Spleen (tissue), 11 donors: ENCODE data around the gene HAVCR1. TPM values are rescaled to one million over a fixed set of nuclear protein-coding genes. Genes with fewer than 3 reads are reported as not detected.

ENCODE experiments used
- DNase-seq: peaks from one replicate; pipeline ENCODE4 v3.0.0-alpha.2; 2020
- H3K27ac ChIP-seq, 8 donors: fragments of 200-600 bp; sonication (generic) in 7 of 8; 1 replicate in 4 of 8; 2 replicates in 4 of 8; pipeline versions ENCODE4 v1.5.0 to v1.8.0; 2016 to 2021; ENCODE audit warnings: inconsistent platforms in 4 of 8, mild to moderate bottlenecking in 4 of 8, moderate library complexity in 1 of 8
- H3K27me3 ChIP-seq, 7 donors: fragments of 200-600 bp; sonication (generic) in 6 of 7; replicated peaks in 1 of 7; 1 replicate in 4 of 7; 2 replicates in 3 of 7; pipeline versions ENCODE4 v1.5.0 to v1.8.0; 2016 to 2021; ENCODE audit warnings: inconsistent platforms in 3 of 7, mild to moderate bottlenecking in 1 of 7
- H3K36me3 ChIP-seq, 6 donors: fragments of 200-600 bp; sonication (generic) in 5 of 6; 1 replicate in 4 of 6; 2 replicates in 2 of 6; pipeline versions ENCODE4 v1.5.0 to v1.8.0; 2016 to 2021; ENCODE audit warnings: inconsistent platforms in 2 of 6
- H3K4me1 ChIP-seq, 6 donors: fragments of 200-600 bp; sonication (generic) in 5 of 6; 1 replicate in 3 of 6; 2 replicates in 3 of 6; pipeline versions ENCODE4 v1.5.0 to v1.8.0; 2016 to 2021; ENCODE audit warnings: inconsistent platforms in 3 of 6
- H3K4me3 ChIP-seq, 8 donors: fragments of 200-600 bp; sonication (generic) in 7 of 8; 1 replicate in 4 of 8; 2 replicates in 4 of 8; pipeline versions ENCODE4 v1.5.0 to v1.8.0; 2016 to 2021; ENCODE audit warnings: inconsistent platforms in 4 of 8, mild to moderate bottlenecking in 4 of 8, moderate library complexity in 2 of 8
- H3K9me3 ChIP-seq, 8 donors: fragments of 200-600 bp; sonication (generic) in 7 of 8; 1 replicate in 4 of 8; 2 replicates in 4 of 8; pipeline versions ENCODE4 v1.5.0 to v1.8.0; 2016 to 2021; ENCODE audit warnings: inconsistent platforms in 4 of 8
- CTCF ChIP-seq, 11 experiments: fragments of 200-600 bp in 7 of 11; fragments of 450-650 bp in 4 of 11; sonication (generic) in 4 of 11; IDR thresholded peaks in 8 of 11; conservative IDR thresholded peaks in 3 of 11; 1 replicate in 7 of 11; 2 replicates in 4 of 11; pipeline versions ENCODE4 v1.4.0 to v1.8.0; 2016 to 2021; ENCODE audit warnings: antibody characterized with exemption in 11 of 11, inconsistent platforms in 4 of 11, mild to moderate bottlenecking in 1 of 11
- POLR2A ChIP-seq, 3 donors: fragments of 450-650 bp; IDR thresholded peaks; one replicate each; pipeline ENCODE4 v1.5.1; 2017; ENCODE audit warnings: antibody characterized with exemption in 3 of 3, mild to moderate bottlenecking in 1 of 3
- POLR2AphosphoS5 ChIP-seq, 3 donors: sonication (generic); formaldehyde crosslinking; IDR thresholded peaks; one replicate each; pipeline ENCODE4 v1.5.1; 2017; ENCODE audit warnings: antibody characterized with exemption in 3 of 3
- WGBS, 5 donors: extraction: QIAGEN DNeasy Blood & Tissue Kit in 3 of 5; methylation state at CpG; one replicate each; pipeline versions ENCODE4 v1.1.5 to v1.1.7; 2013 to 2018; 5-methylcytosine and 5-hydroxymethylcytosine counted together
- intact Hi-C: fragments of 100-400 bp; cut with DNase I; formaldehyde crosslinking; loops from one replicate; pipeline ENCODE4 v1.15.0; 2023; ENCODE audit warnings: low total_unique reads
- polyA plus RNA-seq, 3 donors: library from polyadenylated mRNA; stranded (reverse); fragments of 200-250 nt; gene quantifications; one replicate each; pipeline ENCODE4 v1.2.1, GENCODE V29; 2013
- total RNA-seq, 7 donors: library from RNA; depleted of rRNA in 3 of 7; stranded (reverse); fragments of >200 nt in 3 of 7; fragmentation: NEBNext Ultra II Directional in 4 of 7; extraction: Animal tissue kit (Norgen Biotek cat#: 25700) in 4 of 7; gene quantifications; one replicate each; pipeline versions ENCODE4 v1.1.0 to v1.2.1, GENCODE V29; 2016 to 2021
- donor health status: healthy with polysubstance abuse.
- donor health status: DM: no; HTN: no; CAD: no; lungs with moderate emphysema.
- donor health status: DM: no; HTN: no; CAD: no.
- donor health status: Bipolar disorder and iron deficiency.
- donor health status: healthy.
- donor health status: DM: no; HTN: no; CAD: no.
- donor health status: DM: yes; HTN: yes; CAD: no.

Gene HAVCR1
- total and polyA plus RNA-seq, 10 donors, result 0.52 to 1.5 (median 1.0) TPM; not detected in 6

- Histone ChIP-seq H3K4me1 (no peaks in the 10 kb centered on the region), H3K27ac (no peak overlapping the region), H3K4me3 (no peak overlapping the region), H3K27me3 (peaks cover 0 to 6% (median 0%) of the 10 kb centered on the region in 7 donors), H3K36me3 (no peaks in the 10 kb centered on the region), H3K9me3 (no peaks in the 10 kb centered on the region)
- TF ChIP-seq POLR2A (IDR thresholded peaks at IDR 0.05) (no peak), POLR2AphosphoS5 (IDR thresholded peaks at IDR 0.05) (no peak), CTCF (IDR thresholded peaks at IDR 0.05 in 8 of 11, conservative IDR thresholded peaks at IDR 0.05 in 3 of 11) (no peak)
- WGBS, 5 donors, result 45 to 70% (median 67%) methylated on average over 2 of the region's 2 CpGs
- DNase-seq, result no peak
- intact Hi-C loops, result no loop called here
Measured at GRCh38 chr5:157067005-157067404, 8.1 kb upstream of the HAVCR1 start.

- H3K36me3 ChIP-seq, result no peaks in the 10 kb centered on the region
- DNase-seq, result no peak
- no peak overlapping the region for H3K27ac ChIP-seq
- no peak overlapping the region for H3K4me3 ChIP-seq
- TF ChIP-seq CTCF (IDR thresholded peaks at IDR 0.05 in 8 of 11, conservative IDR thresholded peaks at IDR 0.05 in 3 of 11), result no peak
- TF ChIP-seq POLR2AphosphoS5 (IDR thresholded peaks at IDR 0.05), result no peak
- no peak for TF ChIP-seq POLR2A (IDR thresholded peaks at IDR 0.05)
- H3K4me1 ChIP-seq, result no peaks in the 10 kb centered on the region
- intact Hi-C loops, result no loop called here
- H3K27me3 ChIP-seq, result peaks cover 0 to 3% (median 0%) of the 10 kb centered on the region in 7 donors
- 87 to 92% (median 88%) methylated on average over 2 of the region's 2 CpGs for WGBS, 5 donors
- no peaks in the 10 kb centered on the region for H3K9me3 ChIP-seq
Measured at GRCh38 chr5:157066080-157066479, 7.2 kb upstream of the HAVCR1 start.

- no peak for DNase-seq
- no peak overlapping the region for H3K4me3 ChIP-seq
- no peaks in the 10 kb centered on the region for H3K4me1 ChIP-seq
- intact Hi-C loops, result no loop called here
- H3K27me3 ChIP-seq, result no peaks in the 10 kb centered on the region
- H3K27ac ChIP-seq, result no peak overlapping the region
- no peaks in the 10 kb centered on the region for H3K36me3 ChIP-seq
- no peak for TF ChIP-seq POLR2A (IDR thresholded peaks at IDR 0.05)
- TF ChIP-seq POLR2AphosphoS5 (IDR thresholded peaks at IDR 0.05), result no peak
- no peak for TF ChIP-seq CTCF (IDR thresholded peaks at IDR 0.05 in 8 of 11, conservative IDR thresholded peaks at IDR 0.05 in 3 of 11)
- no peaks in the 10 kb centered on the region for H3K9me3 ChIP-seq
- 91 to 100% (median 92%) methylated on average over 4 of the region's 4 CpGs for WGBS, 5 donors
Measured at GRCh38 chr5:157063776-157064430, 5.0 kb upstream of the HAVCR1 start.

- no peaks in the 10 kb centered on the region for H3K27me3 ChIP-seq
- WGBS, 5 donors, result 87 to 97% (median 87%) methylated on average over 3 of the region's 3 CpGs
- H3K4me1 ChIP-seq, result no peaks in the 10 kb centered on the region
- intact Hi-C loops, result no loop called here
- no peak overlapping the region for H3K27ac ChIP-seq
- H3K9me3 ChIP-seq, result no peaks in the 10 kb centered on the region
- TF ChIP-seq POLR2AphosphoS5 (IDR thresholded peaks at IDR 0.05) (no peak), POLR2A (IDR thresholded peaks at IDR 0.05) (no peak), CTCF (IDR thresholded peaks at IDR 0.05 in 8 of 11, conservative IDR thresholded peaks at IDR 0.05 in 3 of 11) (no peak)
- no peaks in the 10 kb centered on the region for H3K36me3 ChIP-seq
- DNase-seq, result no peak
- no peak overlapping the region for H3K4me3 ChIP-seq
Measured at GRCh38 chr5:157059891-157060290, 975 bp upstream of the HAVCR1 start.
